HCT116 (cell line): ENCODE data around the gene GAMT. TPM values are rescaled to one million over a fixed set of nuclear protein-coding genes. Genes with fewer than 3 reads are reported as not detected.

Experiments used
- ATAC-seq: fragments of 200-7000 bp; cut with Tn5 transposase; 2 replicates; pipeline ENCODE4 v1.9.1; 2020; ENCODE audit warnings: mild to moderate bottlenecking, moderate library complexity
- BruUV-seq: library from RNA; stranded (reverse); fragments of 400-500 nt; replicated peaks from 2 replicates; lab custom pipeline; 2021; lab: Mats Ljungman, UMichigan
- CTCF ChIA-PET: fragments of 300-600 bp; sonication (Branson Sonifier 250); formaldehyde crosslinking; loops from one replicate; lab custom pipeline; 2021; ENCODE audit warnings: antibody characterized with exemption; lab: Charles Lee
- POLR2A ChIA-PET: fragments of 300-600, 350-600 bp; sonication (Branson Sonifier 250); formaldehyde crosslinking; loops from one replicate; lab custom pipeline; 2021; ENCODE audit warnings: antibody characterized with exemption; lab: Charles Lee
- RAD21 ChIA-PET, 2 experiments: fragments of 300-600 bp; sonication (Branson Sonifier 250); formaldehyde crosslinking; loops; one replicate each; lab custom pipeline; 2023; ENCODE audit warnings: low total read pairs in 2 of 2; ENCODE audit not compliant: uncharacterized antibody in 2 of 2, unreplicated experiment in 2 of 2, low non-redundant PET in 1 of 2; lab: Charles Lee
- DNase-seq: peaks from one replicate; pipeline ENCODE4 v3.0.0-alpha.2; 2010; ENCODE audit warnings: low read depth, low spot score
- H2AFZ ChIP-seq: fragments of 200-600 bp; shearing (Covaris generic), sonication (generic); 2 replicates; pipeline ENCODE4 v1.6.1; 2017; ENCODE audit warnings: low read depth, mixed run types, mixed read lengths, antibody characterized with exemption, low read length; ENCODE audit not compliant: poor library complexity, severe bottlenecking
- H3K27ac ChIP-seq: 2 replicates; pipeline ENCODE4 v1.5.1; 2012; ENCODE audit warnings: low read depth, low read length
- H3K27me3 ChIP-seq: fragments of 200-600 bp; sonication (generic); 2 replicates; pipeline ENCODE4 v1.6.1; 2016; ENCODE audit warnings: mixed run types, low read length, mixed read lengths; ENCODE audit not compliant: insufficient read depth
- H3K36me3 ChIP-seq, 2 experiments: fragments of 200-500 bp in 1 of 2; fragments of 200-600 bp in 1 of 2; sonication (Bioruptor generic) in 1 of 2; sonication (generic) in 1 of 2; 2 replicates each; pipeline versions ENCODE4 v1.5.1 to v1.6.1; 2014 to 2016; ENCODE audit warnings: low read length in 2 of 2, inconsistent platforms in 1 of 2, mixed read lengths in 1 of 2, mixed run types in 1 of 2; ENCODE audit not compliant: insufficient read depth in 2 of 2, control insufficient read depth in 1 of 2
- H3K4me1 ChIP-seq, 2 experiments: fragments of 200-600 bp in 1 of 2; sonication (generic) in 1 of 2; 2 replicates each; pipeline versions ENCODE4 v1.5.1 to v1.6.1; 2012 to 2017; ENCODE audit warnings: low read length in 2 of 2, inconsistent platforms in 1 of 2, mild to moderate bottlenecking in 1 of 2, mixed read lengths in 1 of 2, mixed run types in 1 of 2, moderate library complexity in 1 of 2; ENCODE audit not compliant: insufficient read depth in 2 of 2, control insufficient read depth in 1 of 2
- H3K4me2 ChIP-seq: fragments of 200-600 bp; sonication (generic); 2 replicates; pipeline ENCODE4 v1.6.1; 2017; ENCODE audit warnings: mixed run types, low read length, mixed read lengths
- H3K4me3 ChIP-seq, 2 experiments: fragments of 200-600 bp in 1 of 2; sonication (generic) in 1 of 2; replicated peaks in 1 of 2; 2 replicates each; pipeline ENCODE4 v1.5.1; 2011 to 2016; ENCODE audit warnings: low read length in 2 of 2, control low read depth in 1 of 2, low read depth in 1 of 2, mild to moderate bottlenecking in 1 of 2, mixed read lengths in 1 of 2, mixed run types in 1 of 2
- H3K79me2 ChIP-seq: fragments of 200-600 bp; sonication (generic); 2 replicates; pipeline ENCODE4 v1.6.1; 2017; ENCODE audit warnings: mild to moderate bottlenecking, mixed run types, low read length, moderate library complexity, mixed read lengths; ENCODE audit not compliant: insufficient read depth
- H3K9ac ChIP-seq: fragments of 200-600 bp; sonication (generic); 2 replicates; pipeline ENCODE4 v1.6.1; 2016; ENCODE audit warnings: low read length, mixed read lengths
- H3K9me2 ChIP-seq: fragments of 200-600 bp; sonication (generic), shearing (Covaris generic); 2 replicates; pipeline ENCODE4 v1.6.1; 2017; ENCODE audit warnings: mixed run types, mild to moderate bottlenecking, moderate library complexity; ENCODE audit not compliant: insufficient read depth
- H3K9me3 ChIP-seq, 2 experiments: fragments of 200-500 bp in 1 of 2; fragments of 200-600 bp in 1 of 2; sonication (Bioruptor generic) in 1 of 2; sonication (generic) in 1 of 2; 2 replicates each; pipeline ENCODE4 v1.6.1; 2014 to 2017; ENCODE audit warnings: low read length in 2 of 2, mixed read lengths in 2 of 2, inconsistent platforms in 1 of 2, low read depth in 1 of 2, mild to moderate bottlenecking in 1 of 2, mixed run types in 1 of 2, moderate library complexity in 1 of 2; ENCODE audit not compliant: control insufficient read depth in 1 of 2, insufficient read depth in 1 of 2
- H4K20me1 ChIP-seq: fragments of 200-600 bp; sonication (generic), shearing (Covaris generic); 2 replicates; pipeline ENCODE4 v1.6.1; 2017; ENCODE audit warnings: mixed run types, mild to moderate bottlenecking, moderate library complexity; ENCODE audit not compliant: insufficient read depth
- ATF3 ChIP-seq: IDR thresholded peaks from 2 replicates; pipeline ENCODE4 v1.6.1; 2012
- CTCF ChIP-seq, 3 experiments: fragments of 200-600 bp in 1 of 3; sonication (generic) in 1 of 3; IDR thresholded peaks in 2 of 3; conservative IDR thresholded peaks in 1 of 3; 2 replicates each; pipeline ENCODE4 v1.5.1; 2012 to 2017; ENCODE audit warnings: low read depth in 2 of 3, low read length in 2 of 3, antibody characterized with exemption in 1 of 3, borderline replicate concordance in 1 of 3, control low read depth in 1 of 3, mild to moderate bottlenecking in 1 of 3, mixed read lengths in 1 of 3, mixed run types in 1 of 3, moderate library complexity in 1 of 3; ENCODE audit not compliant: insufficient read depth in 1 of 3
- EZH2phosphoT487 ChIP-seq: fragments of 200-600 bp; IDR thresholded peaks from 2 replicates; pipeline ENCODE4 v1.6.1; 2018; ENCODE audit warnings: antibody characterized with exemption, borderline replicate concordance
- JUND ChIP-seq: IDR thresholded peaks from 2 replicates; pipeline ENCODE4 v1.6.1; 2012
- POLR2A ChIP-seq: IDR thresholded peaks from 2 replicates; pipeline ENCODE4 v1.7.0; 2011; ENCODE audit warnings: borderline replicate concordance; ENCODE audit not compliant: insufficient read depth, insufficient read length; ENCODE audit errors: extremely low read depth
- REST ChIP-seq: IDR thresholded peaks from 2 replicates; pipeline ENCODE4 v1.6.1; 2012; ENCODE audit warnings: low read depth
- SIN3A ChIP-seq: IDR thresholded peaks from 2 replicates; pipeline ENCODE4 v1.6.1; 2012; ENCODE audit warnings: low read depth
- YY1 ChIP-seq: IDR thresholded peaks from 2 replicates; pipeline ENCODE4 v1.6.1; 2011; ENCODE audit warnings: low read length, low read depth, moderate library complexity, mild to moderate bottlenecking; ENCODE audit not compliant: insufficient replicate concordance; ENCODE audit errors: extremely low read depth
- ZBTB33 ChIP-seq: IDR thresholded peaks from 2 replicates; pipeline ENCODE4 v1.6.1; 2011; ENCODE audit warnings: mild to moderate bottlenecking, low read length, moderate library complexity; ENCODE audit not compliant: insufficient replicate concordance; ENCODE audit errors: extremely low read depth
- ZFX ChIP-seq: fragments of 450-650 bp; IDR thresholded peaks from 2 replicates; pipeline ENCODE4 v1.6.1; 2017
- intact Hi-C: fragments of 100-400 bp; cut with micrococcal nuclease; formaldehyde crosslinking; loops from 2 replicates; pipeline ENCODE4 v1.10.0; 2022
- total RNA-seq: library from RNA; stranded (reverse); gene quantifications from one replicate; pipeline ENCODE4 v1.2.1, GENCODE V29; 2021; ENCODE audit not compliant: unreplicated experiment

GAMT gene
- total RNA-seq, 1 experiment from 2014 or later = 102 TPM

GRCh38 chr19:1422360-1422759 lies 21.0 kb upstream of the GAMT start:
- Histone ChIP-seq H3K27me3 (no peaks in the 10 kb centered on the region), H2AFZ (no peak overlapping the region), H3K4me2 (no peak overlapping the region), H3K79me2 (peaks cover 95% of the 10 kb centered on the region), H4K20me1 (no peaks in the 10 kb centered on the region; the same call in 1 of the 2 replicates), H3K36me3 (peaks cover 52 to 76% of the 10 kb centered on the region in 2 experiments), H3K4me1 (no peaks in the 10 kb centered on the region), H3K9ac (no peak overlapping the region), H3K9me3 (no peaks in the 10 kb centered on the region), H3K4me3 (no peak overlapping the region), H3K27ac (no peak overlapping the region; the same call in 1 of the 2 replicates), H3K9me2 (no peaks in the 10 kb centered on the region)
- no peak for DNase-seq
- no peak for ATAC-seq
- BruUV-seq = no TSS peak
- intact Hi-C loops = no loop called here
- TF ChIP-seq POLR2A = no peak
- TF ChIP-seq ZFX = no peak
- no peak for TF ChIP-seq ATF3
- TF ChIP-seq YY1 = no peak
- TF ChIP-seq CTCF (IDR thresholded peaks at IDR 0.05 in 2 of 3, conservative IDR thresholded peaks at IDR 0.05 in 1 of 3; ENCODE audit: borderline replicate concordance in 1 of 3, insufficient read depth in 1 of 3, low read depth in 2 of 3, low read length in 2 of 3) = no peak
- CTCF ChIA-PET = no interaction called here
- POLR2A ChIA-PET = no interaction called here
- RAD21 ChIA-PET = no interaction called here

- ChIA-PET CTCF (no interaction called here), POLR2A (no interaction called here), RAD21 (no interaction called here)
- no peak overlapping the region for H3K4me3 ChIP-seq
- no peaks in the 10 kb centered on the region for H3K4me1 ChIP-seq
- H3K4me2 ChIP-seq = no peak overlapping the region
- H3K9me2 ChIP-seq = no peaks in the 10 kb centered on the region
- H2AFZ ChIP-seq = no peak overlapping the region
- H3K9ac ChIP-seq = no peak overlapping the region
- no TSS peak for BruUV-seq
- no peak overlapping the region; the same call in 1 of the 2 replicates for H3K27ac ChIP-seq
- ATAC-seq (no peak), DNase-seq (no peak)
- peaks cover 52 to 79% of the 10 kb centered on the region in 2 experiments for H3K36me3 ChIP-seq
- TF ChIP-seq EZH2phosphoT487 (no peak), REST (no peak), ZBTB33 (no peak), SIN3A (no peak), JUND (no peak)
- H3K9me3 ChIP-seq = no peaks in the 10 kb centered on the region
- H3K79me2 ChIP-seq = peaks cover 95% of the 10 kb centered on the region
- intact Hi-C loops = no loop called here
- no peaks in the 10 kb centered on the region for H3K27me3 ChIP-seq
- H4K20me1 ChIP-seq = no peaks in the 10 kb centered on the region; the same call in 1 of the 2 replicates
These were observed 20.6 kb upstream of the GAMT start for GRCh38 chr19:1421958-1422305.
